COLO668 (cell line): ENCODE measurements around the gene SETDB2.

Experiments
- DNase-seq: peaks from one replicate; lab custom pipeline; 2025; ENCODE audit not compliant: unreplicated experiment; lab: John Stamatoyannopoulos, UW

The SETDB2 gene

GRCh38 chr13:49532593-49532992 lies 88.5 kb downstream of the SETDB2 start:
- no peak for DNase-seq

GRCh38 chr13:49533011-49533410 lies 88.9 kb downstream of the SETDB2 start:
- no peak for DNase-seq

GRCh38 chr13:49533591-49534269 lies 89.7 kb downstream of the SETDB2 start:
- DNase-seq: no peak

GRCh38 chr13:49536144-49536873 lies 92.2 kb downstream of the SETDB2 start:
- DNase-seq: no peak

GRCh38 chr13:49538404-49538803 lies 94.3 kb downstream of the SETDB2 start:
- DNase-seq: no peak

- no peak for DNase-seq
Measured at GRCh38 chr13:49539313-49539712, 95.2 kb downstream of the SETDB2 start.

- no peak for DNase-seq
Measured at GRCh38 chr13:49539746-49540145, 95.7 kb downstream of the SETDB2 start.

GRCh38 chr13:49540552-49540951 lies 96.5 kb downstream of the SETDB2 start:
- DNase-seq: no peak

- DNase-seq: no peak
Measured at GRCh38 chr13:49543656-49544055, 99.6 kb downstream of the SETDB2 start.
